H1 (cell line): ENCODE data around the gene CDC25C.

Experiments used
- CEBPB ChIP-seq: IDR thresholded peaks from 2 replicates; pipeline ENCODE4 v1.6.1; 2012; ENCODE audit warnings: low read depth, low read length
- CTBP2 ChIP-seq: IDR thresholded peaks from 2 replicates; pipeline ENCODE4 v1.7.0; 2011; ENCODE audit warnings: borderline replicate concordance, mild to moderate bottlenecking, moderate library complexity, mixed read lengths, low read length; ENCODE audit not compliant: insufficient read depth, insufficient read length
- EP300 ChIP-seq, 2 experiments: IDR thresholded peaks; 1 replicate in 1 of 2; 2 replicates in 1 of 2; pipeline ENCODE4 v1.6.1; 2011 to 2012; ENCODE audit warnings: low read depth in 2 of 2, low read length in 2 of 2, mild to moderate bottlenecking in 2 of 2, borderline replicate concordance in 1 of 2, inconsistent platforms in 1 of 2, moderate library complexity in 1 of 2
- HDAC2 ChIP-seq, 2 experiments: fragments of 300-600 bp in 1 of 2; sonication (generic) in 1 of 2; IDR thresholded peaks; 2 replicates each; pipeline ENCODE4 v1.6.1; 2011 to 2012; ENCODE audit warnings: low read depth in 2 of 2, low read length in 2 of 2, mild to moderate bottlenecking in 2 of 2, moderate library complexity in 2 of 2, borderline replicate concordance in 1 of 2, inconsistent platforms in 1 of 2
- POLR2A ChIP-seq, 2 experiments: IDR thresholded peaks; 1 replicate in 1 of 2; 2 replicates in 1 of 2; pipeline ENCODE4 v1.6.1; 2011; ENCODE audit warnings: low read depth in 2 of 2, low read length in 2 of 2, mild to moderate bottlenecking in 2 of 2; ENCODE audit errors: control extremely low read depth in 1 of 2
- POLR2AphosphoS5 ChIP-seq: IDR thresholded peaks from 2 replicates; pipeline ENCODE4 v1.6.1; 2011; ENCODE audit warnings: low read depth, low read length
- RXRA ChIP-seq: IDR thresholded peaks from 2 replicates; pipeline ENCODE4 v1.6.1; 2011; ENCODE audit warnings: low read depth, mild to moderate bottlenecking, low read length, moderate library complexity; ENCODE audit not compliant: insufficient read depth
- SP1 ChIP-seq: IDR thresholded peaks from 2 replicates; pipeline ENCODE4 v1.6.1; 2011; ENCODE audit warnings: low read depth, low read length
- TCF12 ChIP-seq: IDR thresholded peaks from 2 replicates; pipeline ENCODE4 v1.6.1; 2011; ENCODE audit warnings: low read depth, mild to moderate bottlenecking, low read length
- ZNF274 ChIP-seq: IDR thresholded peaks from 2 replicates; pipeline ENCODE4 v1.7.0; 2012; ENCODE audit warnings: low read length, borderline replicate concordance; ENCODE audit errors: extremely low read depth
- TF ChIP-seq, protein P1 (sequence below), 3 experiments: IDR thresholded peaks; 1 replicate in 2 of 3; 2 replicates in 1 of 3; pipeline versions ENCODE4 v1.5.1 to v1.6.1; 2011; ENCODE audit warnings: low read length in 3 of 3, mild to moderate bottlenecking in 3 of 3, inconsistent platforms in 2 of 3, low read depth in 1 of 3, moderate library complexity in 1 of 3; ENCODE audit not compliant: insufficient read depth in 1 of 3; ENCODE audit errors: control extremely low read depth in 1 of 3

- TF ChIP-seq EP300 (IDR thresholded peaks at IDR 0.05; ENCODE audit: borderline replicate concordance in 1 of 2, low read depth in 2 of 2, low read length in 2 of 2) = peak in 1 of 2 experiments; percentile 98; a peak in 2 of 3 replicates
- TF ChIP-seq CEBPB = no peak
- TF ChIP-seq, protein P1, sequence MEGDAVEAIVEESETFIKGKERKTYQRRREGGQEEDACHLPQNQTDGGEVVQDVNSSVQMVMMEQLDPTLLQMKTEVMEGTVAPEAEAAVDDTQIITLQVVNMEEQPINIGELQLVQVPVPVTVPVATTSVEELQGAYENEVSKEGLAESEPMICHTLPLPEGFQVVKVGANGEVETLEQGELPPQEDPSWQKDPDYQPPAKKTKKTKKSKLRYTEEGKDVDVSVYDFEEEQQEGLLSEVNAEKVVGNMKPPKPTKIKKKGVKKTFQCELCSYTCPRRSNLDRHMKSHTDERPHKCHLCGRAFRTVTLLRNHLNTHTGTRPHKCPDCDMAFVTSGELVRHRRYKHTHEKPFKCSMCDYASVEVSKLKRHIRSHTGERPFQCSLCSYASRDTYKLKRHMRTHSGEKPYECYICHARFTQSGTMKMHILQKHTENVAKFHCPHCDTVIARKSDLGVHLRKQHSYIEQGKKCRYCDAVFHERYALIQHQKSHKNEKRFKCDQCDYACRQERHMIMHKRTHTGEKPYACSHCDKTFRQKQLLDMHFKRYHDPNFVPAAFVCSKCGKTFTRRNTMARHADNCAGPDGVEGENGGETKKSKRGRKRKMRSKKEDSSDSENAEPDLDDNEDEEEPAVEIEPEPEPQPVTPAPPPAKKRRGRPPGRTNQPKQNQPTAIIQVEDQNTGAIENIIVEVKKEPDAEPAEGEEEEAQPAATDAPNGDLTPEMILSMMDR (IDR thresholded peaks at IDR 0.05; ENCODE audit: control extremely low read depth in 1 of 3, insufficient read depth in 1 of 3, low read depth in 1 of 3, low read length in 3 of 3) = no peak
- TF ChIP-seq HDAC2 (IDR thresholded peaks at IDR 0.05; ENCODE audit: borderline replicate concordance in 1 of 2, low read depth in 2 of 2, low read length in 2 of 2) = no peak
- TF ChIP-seq TCF12 = peak; percentile 70; the same call in 1 of the 2 replicates
- TF ChIP-seq POLR2AphosphoS5 = peak; percentile 99
- no peak for TF ChIP-seq CTBP2
- no peak for TF ChIP-seq RXRA
- TF ChIP-seq SP1 = peak; percentile 91
- no peak for TF ChIP-seq ZNF274
- TF ChIP-seq POLR2A (IDR thresholded peaks at IDR 0.05; ENCODE audit: control extremely low read depth in 1 of 2, low read depth in 2 of 2, low read length in 2 of 2) = peak; percentile 99 to 100
These were observed 6.2 kb upstream of the CDC25C start, which contains the start of gene FAM53C for GRCh38 chr5:138337685-138338410.
